RKO (cell line): ENCODE results near the gene HDDC3.
"Not testable (repeated sequence)": the region's sequence is repeated elsewhere in the genome, so short reads cannot be mapped to it uniquely, and the experiment has no call there.

ENCODE experiments used
- DNase-seq: peaks from one replicate; pipeline ENCODE4 v3.0.0-alpha.2; 2016; ENCODE audit warnings: low spot score

The HDDC3 gene

GRCh38 chr15:90930861-90931574, 1.3 kb downstream of the HDDC3 start:
- DNase-seq, result peak; percentile 61

DNA sequence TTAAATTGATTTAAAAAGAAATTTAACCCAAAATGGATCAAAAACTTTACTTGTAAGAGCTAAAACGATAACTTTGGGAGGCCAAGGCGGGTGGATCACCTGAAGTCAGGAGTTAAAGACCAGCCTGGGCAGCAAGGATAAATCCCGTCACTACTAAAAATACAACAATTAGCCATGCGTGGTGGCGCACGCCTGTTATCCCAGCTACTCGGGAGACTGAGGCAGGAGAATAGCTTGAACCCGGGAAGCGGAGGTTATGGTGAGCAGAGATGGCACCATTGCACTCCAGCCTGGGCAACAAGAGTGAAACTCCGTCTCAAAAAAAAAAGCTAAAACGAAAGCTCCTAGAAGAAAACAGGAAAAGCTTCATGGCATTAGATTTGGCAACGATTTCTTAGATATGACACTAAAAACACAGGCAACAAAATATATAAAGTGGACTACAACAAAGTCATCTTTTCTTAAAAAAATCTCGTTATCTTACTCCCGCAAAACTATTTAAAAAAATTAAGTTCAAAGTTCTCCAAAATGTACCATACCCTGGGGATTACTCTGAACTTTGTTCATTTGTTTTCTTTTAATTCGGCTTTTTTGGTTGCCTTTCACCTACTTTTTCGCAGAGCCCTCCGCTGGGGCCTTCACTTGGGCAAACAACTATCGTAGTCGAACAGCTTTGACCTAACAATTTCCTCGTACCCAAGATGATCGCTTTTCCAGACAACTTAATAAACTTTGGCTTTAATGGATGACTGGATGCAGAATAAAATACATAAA, 2.9 kb downstream of the HDDC3 start:
- DNase-seq, result no peak

GRCh38 chr15:90928106-90928505, 4.2 kb downstream of the HDDC3 start:
- not testable (repeated sequence) for DNase-seq

- not testable (repeated sequence) for DNase-seq
Measured at GRCh38 chr15:90926766-90927165, 5.6 kb downstream of the HDDC3 start.

DNA sequence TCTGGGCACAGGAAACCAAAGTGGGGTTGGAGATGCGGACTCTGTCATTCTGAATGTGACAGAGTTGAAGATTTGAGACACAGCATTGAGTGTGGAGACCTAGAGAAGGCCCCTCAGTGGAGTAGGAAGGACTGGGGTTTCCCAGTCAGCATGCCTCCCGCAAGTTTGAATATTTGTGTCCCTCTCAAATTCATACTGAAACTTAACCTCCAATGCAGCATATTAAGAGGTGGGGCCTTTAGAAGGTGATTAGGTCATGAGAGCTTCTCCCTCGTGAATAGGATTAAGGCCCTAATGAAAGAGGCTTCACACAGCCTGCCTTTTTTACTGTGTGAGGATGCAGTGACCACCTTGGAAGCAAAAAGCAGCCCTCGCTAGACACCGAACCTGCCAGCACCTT, 8.0 kb downstream of the HDDC3 start:
- no peak for DNase-seq

DNA sequence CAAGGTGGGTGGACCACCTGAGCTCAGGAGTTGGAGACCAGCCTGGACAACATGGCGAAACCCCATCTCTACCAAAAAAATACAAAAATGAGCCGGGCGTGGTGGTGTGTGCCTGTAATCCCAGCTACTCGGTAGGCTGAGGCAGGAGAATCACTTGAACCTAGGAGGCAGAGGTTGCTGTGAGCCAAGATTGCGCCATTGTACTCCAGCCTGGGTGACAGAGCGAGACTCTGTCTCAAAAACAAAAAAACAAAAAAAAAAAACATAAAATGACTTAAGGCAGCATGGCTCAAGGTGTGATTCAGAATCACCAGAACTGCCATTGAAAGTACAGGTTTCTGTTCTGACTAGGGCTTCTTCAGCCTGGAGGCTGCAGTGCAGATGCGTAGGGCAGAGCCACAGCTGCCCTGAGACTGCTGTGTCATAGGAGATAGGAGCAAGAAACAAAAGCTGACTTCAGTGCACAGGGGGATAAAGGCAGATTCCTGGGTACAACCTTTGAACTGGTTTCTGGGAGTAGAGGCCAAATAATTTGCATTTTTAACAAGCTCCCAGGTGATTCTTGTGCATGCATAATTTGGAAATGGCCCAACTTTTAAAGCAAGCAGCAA, 9.5 kb downstream of the HDDC3 start:
- DNase-seq, result not testable (repeated sequence)

GRCh38 chr15:90921887-90922286, 10.5 kb downstream of the HDDC3 start:
- DNase-seq, result no peak

DNA sequence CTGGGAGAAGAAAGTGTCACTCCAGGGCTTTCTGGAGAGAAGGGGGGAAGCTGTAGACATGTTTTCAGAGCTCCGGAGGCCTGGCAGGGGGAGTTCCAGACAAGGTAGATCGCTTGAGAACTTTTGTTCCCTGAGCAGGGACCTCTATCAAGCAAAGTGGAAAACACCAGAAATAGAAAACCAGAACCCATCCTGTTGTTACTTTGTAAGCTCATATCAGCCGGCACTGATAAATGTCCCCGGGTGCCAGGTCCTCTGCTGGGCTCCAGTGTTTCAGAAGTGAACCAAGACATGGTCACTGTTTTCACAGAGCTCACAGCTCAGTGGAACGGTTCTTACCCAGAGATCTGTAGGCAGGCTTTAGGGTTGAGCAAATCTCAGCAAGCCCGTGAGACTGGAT, 13.5 kb downstream of the HDDC3 start:
- DNase-seq, result no peak

GRCh38 chr15:90918034-90918788, 14.1 kb downstream of the HDDC3 start:
- DNase-seq, result no peak

- no peak for DNase-seq
Measured at GRCh38 chr15:90917569-90917968, 14.8 kb downstream of the HDDC3 start.

GRCh38 chr15:90916461-90916860, 15.9 kb downstream of the HDDC3 start:
- DNase-seq, result no peak

- DNase-seq, result no peak
Measured at GRCh38 chr15:90915808-90916440, 16.4 kb downstream of the HDDC3 start.

GRCh38 chr15:90915216-90915807, 17.0 kb downstream of the HDDC3 start:
- DNase-seq, result no peak

- no peak for DNase-seq
Measured at GRCh38 chr15:90914305-90915080, 17.9 kb downstream of the HDDC3 start.

DNA sequence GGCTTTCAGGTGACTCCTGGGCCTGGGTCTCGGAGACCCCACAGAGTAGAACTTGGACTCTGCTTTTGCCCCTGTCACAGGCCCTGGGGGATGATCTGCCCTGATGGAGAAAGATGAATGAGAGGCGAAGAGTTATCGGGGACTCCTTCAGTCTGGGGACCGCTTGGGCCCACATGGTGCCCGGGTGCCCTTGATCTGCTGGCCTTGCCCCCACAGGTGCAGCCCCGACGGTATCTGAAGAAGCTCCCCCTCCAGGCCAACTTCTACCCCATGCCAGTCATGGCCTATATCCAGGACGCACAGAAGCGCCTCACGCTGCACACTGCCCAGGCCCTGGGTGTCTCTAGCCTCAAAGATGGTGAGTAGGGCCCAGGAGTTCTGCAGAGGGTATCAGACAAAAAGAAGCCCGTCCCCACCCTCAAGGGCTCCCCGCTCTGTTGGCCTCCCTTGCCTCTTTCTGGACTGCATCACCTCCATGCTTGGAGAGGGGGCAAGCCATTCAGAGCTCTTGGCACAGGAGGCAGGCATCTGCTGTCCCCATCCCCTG, 18.9 kb downstream of the HDDC3 start:
- DNase-seq, result no peak

GRCh38 chr15:90912770-90913075, 19.6 kb downstream of the HDDC3 start:
- no peak for DNase-seq

DNA sequence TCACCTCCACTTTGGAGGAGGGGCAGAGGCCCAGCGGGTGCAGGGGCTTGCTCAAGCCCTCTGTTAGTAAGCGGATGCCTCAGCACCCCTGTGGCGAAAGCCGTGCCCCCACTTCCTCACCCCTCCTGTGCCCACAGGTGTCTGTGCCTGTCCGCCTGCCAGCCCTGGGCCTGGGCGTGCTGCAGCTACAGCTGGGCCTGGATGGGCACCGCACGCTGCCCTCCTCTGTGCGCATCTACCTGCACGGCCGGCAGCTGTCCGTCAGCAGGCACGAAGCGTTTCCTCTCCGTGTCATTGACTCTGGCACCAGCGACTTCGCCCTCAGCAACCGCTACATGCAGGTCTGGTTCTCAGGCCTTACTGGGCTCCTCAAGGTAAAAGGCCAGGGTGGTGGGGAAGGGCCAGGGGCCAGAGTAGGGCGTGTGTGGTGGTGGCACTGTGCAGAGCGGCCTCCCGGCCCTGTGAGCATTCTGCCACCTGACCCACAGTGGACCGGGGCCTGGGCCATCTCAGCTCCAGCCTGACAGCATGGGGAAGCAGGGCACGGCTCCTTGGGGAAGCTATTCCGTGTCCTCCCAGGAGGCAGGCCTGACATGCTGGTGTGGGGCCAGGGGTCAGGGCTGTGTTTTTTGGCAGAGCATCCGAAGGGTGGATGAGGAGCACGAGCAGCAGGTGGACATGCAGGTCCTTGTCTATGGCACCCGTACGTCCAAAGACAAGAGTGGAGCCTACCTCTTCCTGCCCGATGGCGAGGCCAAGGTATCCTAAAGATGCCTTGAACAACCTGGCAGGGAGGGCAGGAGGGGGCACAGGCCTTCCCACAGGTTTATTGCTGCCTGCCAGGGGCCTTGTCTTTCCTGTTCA, 20.2 kb downstream of the HDDC3 start:
- DNase-seq, result no peak

DNA sequence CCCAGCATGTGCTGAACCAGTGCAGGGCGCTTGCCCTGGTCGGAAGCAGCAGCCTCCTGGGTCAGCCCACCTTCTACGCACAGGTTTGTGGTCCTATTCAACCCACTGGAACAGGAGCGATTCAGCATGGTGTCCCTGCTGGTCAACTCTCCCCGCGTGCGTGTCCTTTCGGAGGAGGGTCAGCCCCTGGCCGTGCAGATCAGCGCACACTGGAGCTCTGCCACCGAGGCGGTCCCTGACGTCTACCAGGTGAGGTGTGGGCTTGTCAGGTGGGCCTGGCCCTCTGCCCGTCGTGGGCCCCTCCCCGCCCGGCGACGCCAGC, 21.1 kb downstream of the HDDC3 start:
- DNase-seq, result no peak

DNA sequence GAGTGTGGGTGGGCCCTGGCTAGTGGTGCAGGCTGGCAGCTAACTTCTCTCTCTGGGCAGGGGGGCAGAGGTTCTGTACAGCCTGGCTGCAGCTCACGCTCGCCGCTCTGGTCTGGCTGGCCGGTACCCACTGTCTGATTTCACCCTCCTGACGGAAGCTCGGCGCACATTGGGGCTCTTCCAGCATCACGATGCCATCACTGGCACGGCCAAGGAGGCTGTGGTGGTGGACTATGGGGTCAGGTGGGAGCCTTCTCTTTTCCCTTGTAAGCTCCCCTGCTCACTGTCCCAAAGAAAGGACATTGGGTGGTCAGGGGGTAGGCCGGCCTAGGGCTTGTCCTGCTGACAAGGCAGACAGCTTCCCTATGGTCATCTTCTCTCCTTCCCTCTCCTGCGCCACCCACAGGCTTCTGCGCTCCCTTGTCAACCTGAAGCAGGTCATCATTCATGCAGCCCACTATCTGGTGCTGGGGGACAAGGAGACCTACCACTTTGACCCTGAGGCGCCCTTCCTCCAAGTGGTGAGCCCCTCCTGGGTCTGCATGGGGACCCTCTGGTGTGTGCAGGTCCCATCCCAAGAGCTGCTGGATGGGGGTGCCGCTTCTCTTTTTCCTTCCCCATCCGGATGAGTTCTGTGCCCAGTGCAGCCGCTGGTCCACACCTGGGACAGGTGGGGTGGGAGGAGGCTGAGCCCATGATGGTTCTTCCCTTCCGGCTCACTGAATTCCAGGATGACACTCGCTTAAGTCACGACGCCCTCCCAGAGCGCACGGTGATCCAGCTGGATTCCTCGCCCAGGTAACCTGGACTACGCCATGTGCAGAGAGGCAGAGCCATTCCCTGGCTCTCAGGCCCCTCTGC, 21.7 kb downstream of the HDDC3 start:
- DNase-seq, result no peak
